GM12864 (cell line): ENCODE data around the gene AKAP11.

ENCODE experiments used
- DNase-seq: peaks from one replicate; pipeline ENCODE4 v3.0.0-alpha.2; 2011; ENCODE audit warnings: low read depth
- H3K4me3 ChIP-seq: 2 replicates; pipeline ENCODE4 v1.5.1; 2011; ENCODE audit warnings: mild to moderate bottlenecking, low read depth, low read length, control low read depth
- TF ChIP-seq, protein P1 (sequence below): IDR thresholded peaks from 2 replicates; pipeline ENCODE4 v1.5.1; 2011; ENCODE audit warnings: low read depth, mild to moderate bottlenecking, moderate library complexity, low read length, control low read depth, inconsistent platforms; ENCODE audit errors: missing control alignments

AKAP11 gene

GRCh38 chr13:42360046-42360574, 88.2 kb downstream of the AKAP11 start:
- TF ChIP-seq, protein P1, sequence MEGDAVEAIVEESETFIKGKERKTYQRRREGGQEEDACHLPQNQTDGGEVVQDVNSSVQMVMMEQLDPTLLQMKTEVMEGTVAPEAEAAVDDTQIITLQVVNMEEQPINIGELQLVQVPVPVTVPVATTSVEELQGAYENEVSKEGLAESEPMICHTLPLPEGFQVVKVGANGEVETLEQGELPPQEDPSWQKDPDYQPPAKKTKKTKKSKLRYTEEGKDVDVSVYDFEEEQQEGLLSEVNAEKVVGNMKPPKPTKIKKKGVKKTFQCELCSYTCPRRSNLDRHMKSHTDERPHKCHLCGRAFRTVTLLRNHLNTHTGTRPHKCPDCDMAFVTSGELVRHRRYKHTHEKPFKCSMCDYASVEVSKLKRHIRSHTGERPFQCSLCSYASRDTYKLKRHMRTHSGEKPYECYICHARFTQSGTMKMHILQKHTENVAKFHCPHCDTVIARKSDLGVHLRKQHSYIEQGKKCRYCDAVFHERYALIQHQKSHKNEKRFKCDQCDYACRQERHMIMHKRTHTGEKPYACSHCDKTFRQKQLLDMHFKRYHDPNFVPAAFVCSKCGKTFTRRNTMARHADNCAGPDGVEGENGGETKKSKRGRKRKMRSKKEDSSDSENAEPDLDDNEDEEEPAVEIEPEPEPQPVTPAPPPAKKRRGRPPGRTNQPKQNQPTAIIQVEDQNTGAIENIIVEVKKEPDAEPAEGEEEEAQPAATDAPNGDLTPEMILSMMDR: no peak
- no peak for DNase-seq
- H3K4me3 ChIP-seq: no peak overlapping the region

- DNase-seq: no peak
- TF ChIP-seq, protein P1: no peak
- H3K4me3 ChIP-seq: no peak overlapping the region
Observed at GRCh38 chr13:42361701-42362100, 89.7 kb downstream of the AKAP11 start.

GRCh38 chr13:42363941-42364612, 92.1 kb downstream of the AKAP11 start:
- H3K4me3 ChIP-seq: no peak overlapping the region
- no peak for DNase-seq
- TF ChIP-seq, protein P1: no peak

DNA sequence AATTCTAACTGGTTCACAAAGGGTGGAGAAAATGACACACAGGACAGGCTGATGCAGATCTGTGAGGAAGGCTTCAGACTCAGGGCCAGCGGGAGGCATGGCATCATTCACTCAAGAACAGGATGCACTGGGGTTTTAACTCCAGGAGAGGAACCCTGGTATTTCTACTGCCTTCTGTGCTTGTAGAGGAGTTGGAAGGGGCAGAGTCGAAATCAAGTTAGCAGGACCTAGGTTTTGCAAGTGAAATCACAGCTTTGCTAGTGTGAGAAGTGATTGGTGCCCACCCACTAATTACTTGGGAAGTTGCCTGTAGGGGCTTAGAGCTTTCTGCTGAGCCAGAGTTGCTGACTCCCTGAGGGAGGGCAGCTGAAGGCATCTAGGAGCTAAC, 92.7 kb downstream of the AKAP11 start:
- TF ChIP-seq, protein P1: no peak
- H3K4me3 ChIP-seq: no peak overlapping the region
- DNase-seq: no peak

- DNase-seq: no peak
- TF ChIP-seq, protein P1: no peak
- H3K4me3 ChIP-seq: no peak overlapping the region
Observed at GRCh38 chr13:42367831-42368230, 95.9 kb downstream of the AKAP11 start.

GRCh38 chr13:42369071-42369797, 97.3 kb downstream of the AKAP11 start:
- no peak overlapping the region for H3K4me3 ChIP-seq
- DNase-seq: no peak
- TF ChIP-seq, protein P1: no peak
